Neural progenitor cell (in vitro differentiated cells): ENCODE results near the gene SPHK1.

ENCODE experiments used
- EZH2phosphoT487 ChIP-seq: fragments of 200-600 bp; sonication (generic); IDR thresholded peaks from 2 replicates; pipeline ENCODE4 v1.6.1; 2017; ENCODE audit warnings: antibody characterized with exemption
- TF ChIP-seq, protein P1 (sequence below): fragments of 200-600 bp; sonication (generic); IDR thresholded peaks from 2 replicates; pipeline ENCODE4 v1.5.1; 2017; ENCODE audit warnings: antibody characterized with exemption, mild to moderate bottlenecking

DNA sequence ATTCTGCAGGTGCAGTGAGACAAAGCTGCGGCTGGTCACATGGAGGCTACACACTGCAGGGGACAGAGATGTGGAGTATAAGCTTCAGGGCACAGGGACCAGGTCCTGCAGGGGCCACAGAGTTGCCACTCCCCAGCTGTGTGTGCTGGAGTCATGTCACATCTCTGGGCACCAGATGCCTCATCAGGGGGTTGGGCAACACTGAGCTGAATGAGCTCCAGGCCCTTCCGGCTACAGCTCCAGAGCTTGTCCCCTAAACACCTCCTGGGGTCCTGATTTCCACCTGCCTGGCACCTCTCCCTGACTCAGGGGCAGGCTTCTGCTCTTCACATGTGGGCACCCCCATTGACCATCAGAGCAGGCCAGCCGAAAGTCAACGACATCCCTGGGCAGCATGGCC, 32.5 kb downstream of the SPHK1 start:
- TF ChIP-seq, protein P1, sequence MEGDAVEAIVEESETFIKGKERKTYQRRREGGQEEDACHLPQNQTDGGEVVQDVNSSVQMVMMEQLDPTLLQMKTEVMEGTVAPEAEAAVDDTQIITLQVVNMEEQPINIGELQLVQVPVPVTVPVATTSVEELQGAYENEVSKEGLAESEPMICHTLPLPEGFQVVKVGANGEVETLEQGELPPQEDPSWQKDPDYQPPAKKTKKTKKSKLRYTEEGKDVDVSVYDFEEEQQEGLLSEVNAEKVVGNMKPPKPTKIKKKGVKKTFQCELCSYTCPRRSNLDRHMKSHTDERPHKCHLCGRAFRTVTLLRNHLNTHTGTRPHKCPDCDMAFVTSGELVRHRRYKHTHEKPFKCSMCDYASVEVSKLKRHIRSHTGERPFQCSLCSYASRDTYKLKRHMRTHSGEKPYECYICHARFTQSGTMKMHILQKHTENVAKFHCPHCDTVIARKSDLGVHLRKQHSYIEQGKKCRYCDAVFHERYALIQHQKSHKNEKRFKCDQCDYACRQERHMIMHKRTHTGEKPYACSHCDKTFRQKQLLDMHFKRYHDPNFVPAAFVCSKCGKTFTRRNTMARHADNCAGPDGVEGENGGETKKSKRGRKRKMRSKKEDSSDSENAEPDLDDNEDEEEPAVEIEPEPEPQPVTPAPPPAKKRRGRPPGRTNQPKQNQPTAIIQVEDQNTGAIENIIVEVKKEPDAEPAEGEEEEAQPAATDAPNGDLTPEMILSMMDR = no peak
- TF ChIP-seq EZH2phosphoT487 = no peak
